ENCODE results near the gene LPCAT1.

Gene LPCAT1

DNA sequence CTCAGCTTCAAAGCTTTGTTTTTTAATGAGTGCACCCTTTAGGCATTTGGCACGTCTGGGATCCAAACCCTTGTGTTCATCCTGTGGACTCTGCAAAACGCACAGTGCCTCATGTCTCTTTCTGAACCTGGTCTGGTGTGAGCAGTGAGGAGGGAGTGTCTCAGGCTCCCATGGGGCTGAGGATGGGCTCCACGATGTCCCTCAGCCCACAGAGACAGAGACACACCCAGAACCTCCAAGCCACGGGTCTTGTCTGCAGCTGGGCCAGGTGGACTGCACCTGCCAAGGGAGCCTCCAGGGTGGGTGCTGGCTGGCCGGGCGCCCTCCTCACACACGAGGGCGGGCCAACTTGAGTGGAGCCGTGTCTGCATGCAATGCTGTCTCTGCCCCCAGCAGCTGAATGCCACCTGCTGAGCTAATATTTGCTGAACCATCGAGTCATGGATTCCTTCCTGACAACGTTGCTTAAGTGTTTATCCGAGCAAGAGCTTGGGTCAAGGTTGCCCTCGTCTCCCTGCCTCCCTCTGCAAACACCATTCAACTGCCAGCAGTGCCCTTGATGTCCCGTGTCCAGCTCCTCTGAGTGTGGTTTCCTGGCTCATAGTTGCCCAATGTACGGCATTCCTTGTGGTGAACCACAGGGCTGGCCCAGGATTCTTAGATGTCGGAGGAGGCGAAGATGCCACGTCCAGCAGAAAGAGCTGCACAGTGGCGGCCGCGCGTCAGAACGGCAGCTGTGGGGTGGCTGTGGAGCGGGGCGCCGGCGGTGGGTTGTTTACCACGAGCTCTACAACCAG lies 31.4 kb upstream of the LPCAT1 start:
- DNase-seq (ENCODE audit: low spot score): no peak

- no peak for DNase-seq (ENCODE audit: low spot score)
These were observed 30.7 kb upstream of the LPCAT1 start for GRCh38 chr5:1554410-1554967.

- DNase-seq (ENCODE audit: low spot score): no peak
These were observed 30.0 kb upstream of the LPCAT1 start for GRCh38 chr5:1553539-1554409.

DNA sequence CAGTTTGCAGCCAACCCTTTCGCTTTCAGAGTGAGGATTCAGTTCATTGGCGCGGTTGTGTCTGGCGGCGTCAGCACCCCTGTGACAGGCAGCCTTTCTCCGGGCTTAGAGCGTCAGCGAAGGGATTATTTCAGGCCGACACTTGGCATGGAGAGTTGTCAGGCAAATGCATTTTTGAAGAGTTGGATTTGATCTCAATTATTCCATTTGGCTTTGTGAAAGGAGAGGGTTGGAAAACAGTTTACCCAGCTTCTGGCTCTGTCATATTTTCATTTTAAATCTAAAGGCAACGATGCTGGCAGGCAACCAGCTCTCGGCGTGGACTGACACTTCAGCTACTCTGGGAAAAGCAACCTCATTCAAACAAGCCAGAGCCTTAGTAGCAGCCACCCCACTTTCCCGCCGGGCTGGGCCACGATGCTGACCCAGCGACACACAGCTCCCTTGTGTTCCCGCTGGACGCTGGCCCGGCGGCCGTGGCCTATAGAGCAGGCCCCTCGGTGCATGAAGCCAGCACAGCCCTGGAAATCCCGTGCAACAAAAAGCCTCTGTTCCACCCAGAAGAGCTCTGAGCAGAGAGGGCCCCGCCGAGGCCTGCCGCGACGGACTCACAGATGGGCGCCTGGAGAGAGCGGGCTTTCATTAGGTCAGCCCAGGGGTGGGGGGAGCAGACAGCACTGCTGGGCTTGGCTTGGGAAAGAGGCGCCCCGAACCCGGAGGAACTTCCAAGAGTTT lies 28.9 kb upstream of the LPCAT1 start:
- DNase-seq (ENCODE audit: low spot score): no peak

DNA sequence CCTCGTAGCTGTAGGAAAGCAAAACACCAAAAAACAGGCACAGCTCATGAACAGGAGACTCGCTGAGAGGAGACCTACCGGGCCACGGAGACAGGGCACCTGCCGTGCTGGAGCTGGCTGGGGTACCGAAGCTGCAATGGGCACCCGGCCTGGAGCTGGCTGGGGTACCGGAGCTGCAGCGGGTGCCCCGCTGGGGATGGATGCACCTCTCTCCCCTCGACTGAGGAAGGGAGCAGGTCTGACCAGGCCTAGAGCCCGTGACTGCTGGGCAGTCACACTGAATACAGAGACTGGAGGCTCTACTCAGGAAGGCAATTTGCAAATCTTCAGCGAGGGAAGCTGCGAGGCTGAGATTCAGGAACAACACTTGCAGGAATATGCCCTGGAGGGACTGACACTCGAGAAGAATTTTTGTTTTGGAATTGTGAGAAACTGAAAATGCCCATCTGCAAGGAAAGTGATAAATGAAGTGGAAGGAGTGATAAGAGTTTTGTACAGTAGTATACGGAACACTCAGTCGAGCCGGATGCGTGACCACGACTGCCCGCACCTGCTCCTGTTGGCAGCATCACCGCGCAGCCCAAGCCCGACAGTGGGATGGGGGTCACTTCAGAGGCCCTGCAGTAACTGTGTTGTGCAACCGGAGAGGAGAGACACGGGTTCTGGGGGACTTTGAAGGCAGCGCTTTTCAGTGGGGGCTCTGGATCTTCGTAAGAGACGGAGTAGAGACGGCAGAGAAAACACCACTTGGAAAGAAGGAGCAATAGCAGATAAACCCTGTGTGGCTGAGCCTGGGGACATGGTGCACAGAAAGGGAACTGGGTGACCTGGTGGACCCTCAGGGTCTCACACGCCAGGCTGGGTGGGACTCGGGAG lies 27.9 kb upstream of the LPCAT1 start:
- DNase-seq (ENCODE audit: low spot score): no peak

DNA sequence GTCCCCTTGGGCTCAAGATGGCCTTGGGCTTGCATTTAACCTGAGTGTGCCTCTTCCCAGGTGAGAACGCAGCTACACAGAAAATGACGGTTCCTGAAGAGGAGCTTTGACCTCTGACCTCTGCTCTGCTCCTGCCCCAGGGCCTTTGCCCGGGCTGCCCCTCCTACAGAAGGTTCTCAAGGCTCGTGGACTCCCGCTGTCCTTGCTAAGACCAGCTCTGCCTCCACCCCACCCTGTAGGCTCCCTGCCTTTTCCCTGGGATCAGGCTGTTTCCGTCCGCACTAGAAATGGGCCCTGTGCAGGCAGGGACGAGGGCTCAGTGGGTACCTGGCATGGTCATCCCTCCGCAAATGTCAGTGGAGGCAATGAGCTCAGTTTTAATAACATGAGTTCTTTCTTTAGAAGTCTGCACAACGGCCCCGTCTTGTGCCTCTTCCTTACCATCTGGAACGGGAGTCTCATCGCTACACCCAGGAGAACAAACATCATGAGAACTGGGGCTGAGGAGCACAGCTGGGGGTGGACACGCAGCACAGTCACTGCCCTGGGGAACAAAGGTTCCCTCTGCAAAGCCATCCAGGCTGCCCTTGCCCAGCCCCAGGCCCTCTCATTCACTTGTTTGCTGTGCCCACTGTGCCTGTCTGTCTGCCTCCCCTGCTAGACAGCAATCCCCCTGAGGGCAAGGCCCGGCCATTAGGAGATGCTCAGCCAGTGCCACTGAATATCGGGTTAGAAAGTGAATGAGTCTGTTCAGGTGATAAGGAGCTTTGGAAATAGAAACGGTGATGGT lies 26.7 kb upstream of the LPCAT1 start:
- no peak for DNase-seq (ENCODE audit: low spot score)

GRCh38 chr5:1549475-1550030 lies 25.8 kb upstream of the LPCAT1 start:
- DNase-seq (ENCODE audit: low spot score): no peak

GRCh38 chr5:1548702-1549474 lies 25.1 kb upstream of the LPCAT1 start:
- no peak for DNase-seq (ENCODE audit: low spot score)

DNA sequence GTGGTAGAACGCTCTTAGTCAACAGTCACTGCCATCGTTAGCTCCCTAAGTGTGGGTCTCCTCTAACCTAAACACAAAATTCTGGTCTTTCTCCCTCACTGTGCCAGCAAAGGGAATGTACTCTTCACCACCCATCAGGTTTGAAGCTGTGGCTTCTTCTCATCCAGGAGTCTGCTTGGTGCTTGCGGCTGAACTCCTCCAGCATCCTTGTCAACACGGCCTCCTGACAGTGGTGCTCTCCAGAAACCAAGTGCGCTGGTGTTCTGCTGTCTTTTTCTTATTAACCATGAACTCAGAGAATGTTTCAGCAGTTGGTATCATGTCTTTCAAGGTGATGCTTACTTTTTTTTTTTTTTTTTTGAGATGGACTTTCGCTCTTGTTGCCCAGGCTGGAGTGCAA lies 23.9 kb upstream of the LPCAT1 start:
- no peak for DNase-seq (ENCODE audit: low spot score)

DNA sequence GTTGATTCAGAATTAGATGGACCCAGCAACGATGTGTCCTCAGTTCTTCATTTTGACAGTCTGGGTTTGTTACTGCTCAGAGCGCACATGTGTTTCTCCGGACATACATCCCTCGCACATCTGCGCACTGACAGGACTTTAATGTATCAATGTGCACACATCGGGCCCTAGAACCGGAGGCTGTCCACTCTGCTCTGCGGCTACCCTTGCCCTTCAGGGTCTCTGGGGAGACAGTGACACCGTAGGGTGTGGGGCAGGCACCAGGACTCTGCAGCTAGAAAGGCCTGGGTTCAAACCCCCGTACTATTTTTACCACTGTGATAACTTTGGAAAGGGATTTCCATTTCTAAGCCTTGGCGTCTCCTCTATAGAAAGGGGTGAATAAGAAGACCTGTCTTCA lies 23.5 kb upstream of the LPCAT1 start:
- no peak for DNase-seq (ENCODE audit: low spot score)

DNA sequence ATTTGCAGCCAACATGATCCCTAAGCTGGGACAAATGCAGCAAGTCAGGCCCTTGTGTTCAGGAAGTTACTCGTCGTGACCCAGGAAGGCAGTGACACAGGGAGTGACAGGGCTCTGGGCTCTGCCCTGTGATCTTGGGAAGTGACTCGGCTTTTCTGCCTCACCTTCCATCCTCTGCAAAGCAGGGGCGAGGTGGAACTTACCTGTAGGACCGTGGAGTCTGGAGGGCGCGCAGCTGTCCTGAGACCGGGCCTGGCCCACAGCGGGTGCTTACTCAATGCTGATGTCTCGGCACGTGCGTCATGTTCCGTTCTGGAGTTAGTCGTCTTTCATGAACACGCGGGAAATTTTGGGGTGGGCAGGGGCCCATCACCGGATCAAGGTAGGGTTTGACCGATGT lies 22.8 kb upstream of the LPCAT1 start:
- DNase-seq (ENCODE audit: low spot score): no peak

DNA sequence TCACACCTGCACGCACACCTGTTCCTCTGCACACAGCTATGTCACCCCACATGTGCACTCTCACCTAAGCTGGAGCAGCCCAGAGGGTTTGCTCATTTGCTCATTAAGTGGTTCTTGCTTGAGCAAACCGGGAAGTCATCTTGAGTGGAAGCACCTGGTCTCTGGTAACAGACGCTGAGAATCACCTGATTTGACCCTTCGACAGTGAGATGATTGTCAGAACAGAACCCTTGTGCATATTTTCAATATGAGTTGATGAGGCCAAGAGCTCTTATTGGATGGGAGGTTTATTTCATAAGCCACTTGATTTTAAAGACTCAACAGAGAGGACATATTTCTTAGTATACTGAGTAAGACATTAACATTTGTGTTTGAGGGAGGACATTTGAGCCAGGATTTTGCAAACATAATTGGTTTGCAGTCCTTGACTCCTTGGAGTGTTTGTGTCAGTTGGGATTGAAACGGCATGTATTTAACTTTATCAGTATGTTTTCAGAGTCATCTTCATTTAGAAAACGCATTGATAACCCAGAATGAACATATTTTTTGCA lies 22.1 kb upstream of the LPCAT1 start:
- no peak for DNase-seq (ENCODE audit: low spot score)

- DNase-seq (ENCODE audit: low spot score): no peak
These were observed 21.5 kb upstream of the LPCAT1 start for GRCh38 chr5:1545126-1545804.

DNA sequence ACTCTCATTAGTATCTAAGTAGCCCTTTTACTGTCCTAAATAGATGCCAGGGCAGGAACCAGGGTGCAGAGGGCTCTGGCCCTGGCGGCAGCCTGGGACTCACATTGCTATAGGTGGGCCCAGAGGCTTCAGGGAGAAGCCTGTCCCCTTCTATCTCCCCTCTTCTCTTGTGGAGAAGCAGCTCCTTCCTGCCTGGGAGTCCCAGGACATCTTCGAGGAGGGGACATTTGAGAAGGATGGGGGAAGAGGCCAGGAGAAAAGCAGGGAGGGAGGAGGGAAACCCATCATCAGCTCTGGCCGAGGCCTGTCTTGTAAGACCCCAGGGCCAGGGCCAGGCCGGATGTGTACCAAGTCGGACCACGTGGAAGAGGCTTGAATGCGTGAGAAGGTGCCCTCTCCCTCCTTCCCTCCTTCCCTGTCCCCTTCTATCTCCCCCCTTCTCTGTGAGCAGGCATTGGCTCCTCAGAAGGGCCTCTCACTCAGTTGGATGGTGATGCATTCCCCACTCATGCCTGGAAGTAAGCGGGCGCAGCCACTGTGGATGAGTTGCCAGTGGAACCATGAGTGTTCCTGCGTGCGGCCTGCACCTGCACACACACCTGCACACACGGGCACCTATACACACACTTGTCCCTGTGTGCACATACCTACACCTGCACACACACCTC lies 20.7 kb upstream of the LPCAT1 start:
- DNase-seq (ENCODE audit: low spot score): no peak

GRCh38 chr5:1543398-1544293 lies 19.9 kb upstream of the LPCAT1 start:
- DNase-seq (ENCODE audit: low spot score): no peak

DNA sequence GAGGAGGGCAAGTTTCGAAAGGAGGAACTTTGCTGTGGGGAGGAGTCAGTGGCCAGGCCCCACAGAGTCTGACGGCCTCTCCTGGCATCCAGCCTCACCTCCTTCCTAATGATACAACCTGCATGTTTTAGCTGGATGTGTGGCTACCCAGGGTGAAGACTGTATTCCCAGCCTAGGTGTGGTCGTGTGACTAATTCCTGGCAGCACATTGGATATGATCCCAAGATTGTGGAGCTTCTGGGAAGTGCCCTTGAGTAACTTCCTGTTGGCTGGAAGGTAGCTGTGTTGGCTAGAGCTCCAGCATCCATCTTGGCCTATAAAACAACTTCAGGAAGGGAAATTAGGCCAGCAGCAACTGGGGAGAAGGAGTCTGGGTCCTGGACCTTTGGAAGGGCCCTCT lies 19.0 kb upstream of the LPCAT1 start:
- DNase-seq (ENCODE audit: low spot score): no peak

Measured in SK-N-DZ (cell line).